NCI-H187 treated with DMSO at 0.1 percent for 48 hours (cell line): ENCODE measurements around the gene ONECUT3.

Source experiments
- DNase-seq: peaks from one replicate; lab custom pipeline; 2025; lab: John Stamatoyannopoulos, UW

The ONECUT3 gene

DNA sequence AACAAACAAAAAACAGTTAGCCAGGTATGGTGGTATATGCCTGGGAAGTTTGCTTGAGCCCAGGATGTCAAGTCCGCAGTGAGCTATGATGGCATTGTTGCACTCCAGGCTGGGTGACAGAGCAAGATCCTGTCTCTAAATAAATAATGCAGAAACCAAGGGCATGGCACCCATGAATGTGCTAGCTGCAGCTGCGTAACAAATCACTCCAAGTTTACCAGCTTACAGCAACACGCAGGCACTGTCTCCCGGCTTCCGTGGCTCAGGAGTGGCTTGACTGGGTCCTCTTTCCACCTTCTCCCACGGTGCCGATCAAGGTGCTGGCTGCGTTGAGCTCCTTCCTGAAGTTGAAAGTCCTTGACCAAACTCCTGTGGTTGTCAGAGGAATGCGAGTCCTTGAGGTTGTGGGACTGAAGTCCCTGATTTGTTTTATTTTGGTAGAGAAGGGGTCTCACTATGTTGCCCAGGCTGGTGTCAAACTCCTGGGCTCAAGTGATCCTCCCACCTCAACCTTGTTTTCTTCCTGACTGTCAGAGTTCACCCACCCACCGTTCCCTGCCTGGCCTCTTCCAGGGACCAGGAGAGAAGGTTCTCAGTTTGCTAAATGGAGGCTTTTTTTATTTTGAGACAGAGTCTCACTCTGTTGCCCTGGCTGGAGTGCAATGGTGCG is 13.2 kb upstream of the ONECUT3 start:
- DNase-seq = no peak

DNA sequence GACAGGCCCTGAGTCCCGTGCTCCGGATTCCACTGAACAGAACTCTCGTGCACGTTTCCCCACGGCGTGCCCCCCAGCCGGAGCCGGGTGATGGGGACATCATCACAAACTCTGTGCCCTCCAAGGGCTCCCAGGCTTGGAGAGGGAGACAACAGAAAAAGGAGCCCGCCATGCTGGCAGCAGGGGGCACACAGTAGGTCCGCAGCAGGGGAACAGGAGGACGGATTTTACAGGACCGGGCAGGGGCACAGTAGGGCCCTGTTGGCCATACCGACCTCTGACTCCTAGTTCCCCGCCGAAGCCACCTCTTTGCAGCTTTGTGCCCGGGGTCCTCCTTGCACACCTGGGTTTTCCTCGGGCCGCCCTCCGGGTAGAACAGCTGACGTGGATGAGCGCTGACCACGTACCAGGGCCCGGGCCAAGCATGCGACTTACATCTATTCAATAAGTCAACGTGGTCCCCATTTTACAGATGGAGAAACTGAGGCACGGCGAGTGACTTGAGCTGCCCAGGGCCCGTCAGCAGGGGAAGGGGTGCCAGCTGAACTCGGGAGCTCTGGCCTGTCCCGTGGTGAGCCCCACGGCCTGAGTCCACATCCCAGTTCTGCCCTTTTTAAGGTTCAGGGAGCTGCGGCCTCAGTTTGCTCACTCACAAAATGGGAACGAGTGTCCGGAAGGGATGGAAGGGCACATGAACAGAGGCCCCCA is 10.2 kb upstream of the ONECUT3 start:
- DNase-seq = no peak

DNA sequence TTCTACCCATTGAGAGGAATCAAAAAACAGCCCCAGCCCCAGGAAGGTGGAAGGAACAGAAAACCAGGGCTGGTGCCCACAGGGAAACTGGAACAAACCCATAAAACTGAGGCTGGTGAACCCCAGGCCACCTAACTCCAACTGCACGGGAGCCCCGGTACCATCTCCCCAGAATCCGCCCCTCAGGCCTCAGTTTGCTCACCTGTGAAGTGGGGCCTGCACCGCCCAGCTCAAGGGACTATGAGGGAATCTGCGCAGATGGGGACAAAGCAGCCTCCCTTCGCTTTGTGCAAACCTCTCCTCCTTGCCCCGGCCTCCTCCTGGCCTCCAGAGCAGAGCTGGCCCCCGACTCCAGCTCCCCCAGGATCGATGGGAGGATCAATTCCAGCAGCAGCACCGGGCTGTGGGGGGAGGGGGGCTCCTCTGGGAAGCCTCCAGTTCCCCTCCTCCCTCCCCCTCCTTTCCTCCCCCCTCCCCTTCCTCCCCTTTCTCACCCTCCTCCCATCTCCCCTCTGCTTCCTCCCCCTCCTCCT is 9.1 kb upstream of the ONECUT3 start:
- no peak for DNase-seq

DNA sequence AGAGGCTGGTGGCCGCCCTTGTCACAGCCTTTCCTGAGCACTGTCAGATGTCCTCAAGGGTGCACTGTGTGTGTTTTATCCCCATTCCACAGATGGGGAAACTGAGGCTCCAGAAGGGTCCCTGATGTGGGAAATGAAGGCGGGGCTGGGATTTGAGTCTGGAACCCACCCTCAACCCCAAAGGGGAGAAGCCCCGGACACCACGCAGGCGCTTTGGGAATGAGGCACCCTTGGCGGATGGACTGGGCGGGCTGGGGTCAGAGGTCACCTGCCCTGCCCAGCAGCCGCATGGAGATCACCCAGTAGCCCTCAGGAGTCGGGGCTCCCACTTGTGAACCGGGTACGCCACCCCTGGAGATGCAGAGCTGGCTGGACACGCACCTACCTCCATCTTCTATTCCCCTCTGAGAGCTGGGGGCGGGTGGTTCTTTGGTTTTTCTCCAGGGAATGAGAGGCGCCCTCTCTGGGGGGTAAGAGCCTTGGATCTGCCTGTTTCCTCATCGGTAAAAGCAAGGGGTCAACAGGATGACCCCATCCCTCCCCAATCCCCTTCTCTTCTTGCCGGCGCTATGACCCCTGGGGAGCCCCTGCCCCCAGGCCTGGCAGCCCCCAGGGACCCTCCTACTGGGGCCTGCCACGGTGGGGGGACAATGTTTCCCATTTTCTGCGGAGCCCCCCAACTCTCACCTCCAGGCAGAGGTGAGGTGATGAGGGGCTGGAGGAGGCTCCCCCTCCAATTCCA is 8.3 kb upstream of the ONECUT3 start:
- no peak for DNase-seq

DNA sequence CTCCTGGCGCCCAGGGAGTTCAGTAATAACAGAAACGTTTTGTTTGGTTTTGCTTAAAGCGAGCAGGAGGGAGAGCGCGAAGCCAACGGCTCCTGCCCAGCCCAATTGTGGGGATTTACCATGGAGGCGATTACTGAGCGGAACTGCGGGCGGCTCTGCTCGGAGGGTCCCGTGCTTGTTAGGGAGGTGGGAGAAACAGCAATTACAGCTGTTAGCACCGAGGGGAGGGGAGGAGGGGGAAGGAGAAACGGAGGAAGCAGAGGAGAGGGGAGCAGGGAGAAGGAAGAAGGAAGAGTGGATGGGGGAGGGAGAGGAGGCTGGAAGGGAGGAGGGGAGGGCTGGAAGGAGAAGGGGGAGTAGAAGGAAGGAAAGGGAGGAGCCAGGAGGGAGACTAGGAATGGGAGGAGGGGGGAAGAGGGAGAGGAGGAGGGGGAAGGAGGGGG is 7.7 kb upstream of the ONECUT3 start:
- DNase-seq = no peak

DNA sequence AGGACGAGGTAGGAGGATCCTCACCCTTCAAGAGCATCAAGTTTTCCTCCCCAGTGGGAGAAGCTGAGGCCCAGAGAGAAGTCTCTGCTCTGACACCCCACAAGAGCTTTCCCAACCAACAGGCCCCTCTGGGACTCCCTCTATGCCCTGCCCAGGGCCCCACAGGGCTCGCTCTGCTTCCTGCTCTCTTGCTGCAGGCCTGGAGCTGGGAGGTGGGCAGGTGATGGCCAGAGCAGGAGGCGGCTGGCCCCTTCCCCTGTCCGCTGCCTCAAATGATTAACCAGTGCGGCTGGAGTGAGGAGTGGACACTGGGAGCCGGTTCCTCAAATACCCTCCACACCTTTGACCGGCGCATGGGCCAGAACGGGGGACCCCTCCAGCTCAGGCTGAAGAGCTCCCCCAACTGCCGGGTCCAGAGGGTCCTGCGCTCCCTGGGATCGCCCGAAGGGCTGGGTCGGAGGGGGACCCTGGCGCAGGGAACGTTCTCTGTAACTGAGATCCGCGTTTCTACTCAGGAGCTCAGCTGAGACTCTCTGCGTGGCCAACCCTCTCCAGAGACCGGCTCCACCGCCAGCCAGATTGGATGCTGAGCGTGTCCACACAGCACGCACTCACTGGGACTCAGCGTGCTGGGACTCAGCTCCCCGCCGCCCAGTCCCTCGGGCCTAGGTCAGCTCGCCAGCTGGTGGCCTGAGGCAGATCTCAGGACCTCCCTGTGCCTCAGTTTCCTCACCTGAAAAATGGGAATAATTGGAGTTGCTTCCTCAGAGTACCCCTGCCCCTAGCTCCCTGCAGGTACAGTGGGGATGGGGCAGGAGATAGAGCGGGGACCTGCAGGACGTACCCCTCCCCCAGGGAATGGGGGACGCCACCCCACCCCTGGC is 6.7 kb upstream of the ONECUT3 start:
- no peak for DNase-seq

DNA sequence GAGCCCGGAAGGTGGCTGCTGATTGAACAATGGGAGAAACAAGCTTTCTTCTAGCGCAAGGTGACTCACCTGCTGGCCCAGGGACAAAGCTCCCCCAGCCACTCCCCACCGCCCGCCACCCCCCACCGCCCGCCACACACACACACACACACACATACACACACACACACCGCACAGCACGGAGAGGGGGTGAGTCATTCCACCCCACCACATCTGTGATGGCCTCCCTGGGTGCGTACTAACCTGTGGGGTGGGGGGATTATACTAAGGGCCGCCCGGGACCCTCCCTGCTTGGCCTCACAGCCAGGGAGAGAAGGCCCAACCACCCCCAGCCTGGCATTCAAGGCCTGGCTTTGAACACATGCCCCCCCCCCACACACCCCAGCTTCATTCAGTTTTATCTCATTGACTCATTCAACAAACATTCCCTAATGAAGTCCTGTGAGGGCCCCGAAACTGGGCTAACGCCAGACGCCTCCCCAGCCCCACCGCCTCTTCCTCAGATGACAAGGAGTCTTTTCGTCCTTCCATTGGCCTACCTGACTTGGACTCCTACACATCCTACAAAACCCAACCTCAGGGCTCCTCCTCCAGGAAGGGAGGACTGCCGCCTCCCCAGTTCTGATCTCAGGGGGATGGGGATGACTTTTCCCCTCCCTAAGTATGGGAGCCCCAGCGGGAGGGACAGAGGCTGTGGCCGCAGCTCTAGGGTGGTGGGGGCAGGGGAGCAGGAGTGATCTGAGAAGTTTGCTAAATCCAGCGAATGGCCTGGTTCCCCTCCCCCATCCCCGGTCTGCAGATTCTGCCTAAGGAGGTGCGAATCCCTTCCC is 5.8 kb upstream of the ONECUT3 start:
- no peak for DNase-seq

DNA sequence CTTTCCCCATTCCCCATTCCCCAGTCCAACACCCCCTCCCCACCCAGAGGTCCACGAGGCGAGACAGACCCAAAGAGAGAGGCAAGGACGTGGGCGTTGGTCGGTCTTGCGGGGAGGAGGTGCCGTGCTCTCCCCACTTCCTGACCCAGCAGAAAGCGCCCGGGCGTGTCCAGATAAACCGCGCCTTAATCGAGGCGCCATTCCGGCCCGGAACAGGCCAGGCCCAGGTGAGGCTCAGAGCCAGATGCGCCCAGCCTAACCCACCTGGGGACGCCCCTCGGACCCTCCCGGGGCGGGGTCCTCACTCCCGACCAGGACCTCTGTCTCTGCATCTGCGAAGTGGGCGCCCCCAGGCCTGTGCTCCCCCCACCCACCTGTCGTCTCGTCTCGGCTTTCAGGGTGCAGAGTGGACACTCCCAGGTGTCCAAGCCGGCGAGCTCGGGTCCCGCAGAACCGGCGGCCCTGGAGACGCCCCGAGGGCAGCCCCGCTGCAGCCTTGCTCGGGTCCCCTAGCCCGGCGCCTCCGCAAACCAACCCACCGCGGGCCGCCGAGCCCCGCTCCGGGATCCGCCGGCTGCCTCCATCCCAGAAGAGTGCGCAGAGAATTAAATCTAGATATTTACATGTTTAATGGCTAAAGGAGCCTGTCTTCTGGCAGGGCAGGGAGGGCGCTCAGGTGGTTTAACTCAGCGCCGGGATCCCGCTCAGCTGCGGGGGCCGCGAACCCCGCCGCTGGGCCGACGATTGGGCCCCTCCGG is 5.0 kb upstream of the ONECUT3 start:
- DNase-seq = no peak

DNA sequence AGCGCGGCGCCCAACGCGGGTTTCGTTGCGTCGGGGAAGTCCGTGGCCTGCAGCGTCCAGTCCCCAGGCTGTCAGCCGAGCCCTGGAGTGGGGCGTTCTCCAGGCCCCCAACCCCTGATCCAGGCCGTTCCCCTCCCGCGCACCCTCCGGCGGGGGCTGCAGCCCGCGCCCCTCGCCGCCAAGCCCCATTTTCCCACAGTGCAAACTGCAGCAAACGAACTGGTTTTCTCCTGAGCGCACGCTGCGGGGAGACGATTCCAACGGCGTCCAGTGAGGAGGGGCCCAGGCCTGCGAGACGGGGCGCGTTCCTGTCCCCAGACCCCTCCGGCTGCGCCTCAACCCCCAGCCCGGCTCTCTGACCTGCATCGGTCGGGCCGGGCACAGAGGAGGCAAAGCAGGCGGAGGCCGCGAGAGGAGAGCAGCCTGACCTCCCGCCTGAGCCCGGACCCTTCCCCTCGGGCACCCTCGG is 4.4 kb upstream of the ONECUT3 start:
- no peak for DNase-seq

DNA sequence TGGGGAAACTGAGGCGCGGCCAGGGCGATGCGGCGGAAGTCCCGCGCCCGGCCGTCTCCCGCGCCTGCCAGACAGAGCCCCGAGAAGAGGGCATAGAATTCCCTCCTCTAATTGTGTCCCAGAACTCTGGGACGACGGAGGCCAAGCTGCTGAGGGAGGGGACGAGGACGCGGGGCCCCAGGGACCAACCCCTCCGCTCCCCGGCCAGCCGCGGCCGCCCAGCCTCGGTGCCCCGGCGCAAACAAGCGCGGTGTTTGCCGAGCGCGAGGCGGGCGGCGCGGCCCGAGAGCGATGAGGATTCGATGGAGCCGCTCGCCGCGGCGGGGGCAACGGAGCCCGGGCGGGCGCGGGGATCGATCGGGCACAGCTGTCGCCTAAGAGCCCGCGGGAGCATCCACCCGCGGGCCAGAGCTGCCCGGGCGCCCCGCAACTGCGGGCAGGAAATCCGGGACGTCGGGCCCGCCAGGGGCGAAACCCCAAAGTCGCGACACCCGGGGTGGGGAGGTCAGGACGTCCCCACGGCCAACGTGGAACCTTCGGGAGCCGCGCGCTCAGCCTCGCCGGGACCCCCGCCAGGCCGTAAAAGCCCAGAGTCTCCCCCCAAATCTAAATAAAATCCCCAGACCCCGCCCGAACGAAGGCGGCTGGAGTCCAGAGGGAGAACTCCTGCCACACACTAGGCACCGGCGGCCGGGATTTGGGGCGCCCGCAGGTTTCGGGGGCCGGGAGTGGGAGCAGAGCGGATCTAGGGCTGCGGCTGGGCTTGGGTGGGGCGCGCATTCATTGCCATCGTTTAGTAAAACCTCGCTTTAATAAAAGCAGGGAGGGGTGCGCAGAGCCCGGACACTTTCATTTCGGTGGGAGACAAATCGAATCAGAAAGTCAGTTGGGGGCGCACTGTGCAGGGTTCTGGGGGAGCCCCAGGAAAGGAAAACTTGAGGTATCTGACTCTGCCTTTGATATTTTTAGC is 3.6 kb upstream of the ONECUT3 start:
- no peak for DNase-seq

DNA sequence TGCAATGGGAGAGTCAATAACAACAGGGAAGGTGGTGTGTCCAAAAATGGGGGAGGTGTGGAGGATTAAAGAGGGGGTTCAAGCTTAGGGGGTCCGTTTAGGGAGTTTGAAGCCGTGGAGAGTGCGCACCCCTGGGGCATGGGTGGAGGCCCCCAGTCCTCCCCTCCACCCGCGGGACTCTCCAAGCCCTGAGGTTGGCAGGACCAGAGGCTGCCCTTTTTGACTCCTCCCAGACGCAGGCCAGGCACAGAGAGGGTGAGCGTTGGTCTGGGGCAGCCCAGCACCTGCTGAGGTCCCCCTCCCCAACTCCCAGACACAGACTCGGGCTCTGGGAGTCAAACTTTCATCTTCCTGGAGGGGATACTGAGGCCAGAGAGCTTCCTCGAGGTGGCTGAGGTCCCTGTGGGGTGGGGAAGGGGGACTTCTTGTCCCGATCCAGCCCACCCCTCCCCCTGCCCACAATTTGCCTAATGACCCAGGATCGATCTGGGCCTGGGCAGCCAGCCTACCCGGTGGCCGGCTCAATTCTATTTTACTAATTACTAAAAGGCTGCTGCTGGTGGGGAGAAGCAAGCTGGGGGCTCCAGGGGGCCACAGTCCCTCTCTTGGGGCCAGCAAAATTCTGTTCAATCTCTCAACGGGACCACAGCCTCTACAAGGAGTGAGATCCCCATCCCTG is 2.8 kb upstream of the ONECUT3 start:
- no peak for DNase-seq

DNA sequence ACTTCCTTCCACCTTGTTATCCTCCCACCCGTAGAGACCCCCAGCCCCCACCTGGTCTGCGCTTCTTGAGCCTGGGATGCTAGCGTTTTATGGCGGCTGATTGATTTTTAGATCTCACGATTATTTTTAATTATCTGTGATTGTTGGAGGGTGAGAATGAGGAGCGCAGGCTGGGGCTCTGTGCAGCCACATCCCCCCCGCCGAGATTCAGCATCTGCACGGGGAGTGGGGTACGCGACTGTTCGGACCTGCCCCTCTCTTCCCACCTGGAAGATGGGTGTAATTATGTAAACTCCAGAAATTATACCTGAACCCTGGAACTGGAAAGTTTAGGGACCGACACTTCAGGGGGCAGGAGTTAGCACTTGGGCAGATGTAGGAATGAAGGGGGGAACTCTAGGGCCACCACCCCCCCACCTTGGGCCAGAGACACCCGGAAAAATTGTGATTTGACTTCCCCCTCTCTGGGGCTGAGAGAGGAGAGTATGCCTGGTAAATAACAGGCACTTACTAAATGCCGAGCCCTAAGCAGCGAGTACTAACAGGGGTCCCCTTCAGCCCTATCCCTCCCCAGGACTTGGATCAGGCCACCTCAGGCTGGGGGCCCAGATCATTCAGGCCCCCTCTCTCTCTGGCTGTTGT is 1.8 kb upstream of the ONECUT3 start:
- DNase-seq = no peak

DNA sequence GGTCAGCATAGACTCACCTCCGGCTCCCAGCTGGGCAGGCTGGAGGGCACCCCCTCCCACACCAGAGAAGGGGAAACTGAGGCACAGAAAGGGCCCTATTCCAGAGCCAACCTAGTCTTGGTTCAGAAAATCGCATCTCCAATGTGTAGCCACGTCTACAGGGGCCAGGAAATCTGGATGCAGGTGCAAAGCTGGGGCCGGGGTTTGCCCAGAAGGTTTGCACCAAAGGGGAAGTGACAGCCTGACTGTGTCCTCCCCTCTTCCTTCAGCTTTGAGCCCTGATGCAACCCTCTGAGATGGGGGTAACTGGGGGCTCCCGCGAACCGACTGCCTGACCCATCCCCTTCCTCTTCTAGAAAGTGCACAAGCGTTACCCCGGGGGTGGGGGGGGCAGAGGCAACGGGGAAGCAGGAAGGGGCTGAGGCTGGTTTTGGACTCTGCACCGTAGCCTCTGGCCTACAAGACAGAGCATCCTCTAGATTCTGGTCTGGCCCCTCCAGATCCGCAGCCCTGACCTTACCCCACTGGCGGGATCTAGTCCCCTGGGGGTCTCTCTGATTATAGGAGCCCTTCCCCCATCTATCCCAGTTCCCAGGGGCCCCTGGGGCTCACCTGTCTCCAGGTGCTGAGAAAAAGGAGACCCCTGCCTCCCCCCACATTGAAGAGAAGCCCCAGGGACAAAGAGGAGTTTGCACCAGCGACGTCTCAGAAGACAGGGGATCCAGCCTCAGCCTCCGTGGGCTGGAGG is 1.1 kb upstream of the ONECUT3 start:
- no peak for DNase-seq

DNA sequence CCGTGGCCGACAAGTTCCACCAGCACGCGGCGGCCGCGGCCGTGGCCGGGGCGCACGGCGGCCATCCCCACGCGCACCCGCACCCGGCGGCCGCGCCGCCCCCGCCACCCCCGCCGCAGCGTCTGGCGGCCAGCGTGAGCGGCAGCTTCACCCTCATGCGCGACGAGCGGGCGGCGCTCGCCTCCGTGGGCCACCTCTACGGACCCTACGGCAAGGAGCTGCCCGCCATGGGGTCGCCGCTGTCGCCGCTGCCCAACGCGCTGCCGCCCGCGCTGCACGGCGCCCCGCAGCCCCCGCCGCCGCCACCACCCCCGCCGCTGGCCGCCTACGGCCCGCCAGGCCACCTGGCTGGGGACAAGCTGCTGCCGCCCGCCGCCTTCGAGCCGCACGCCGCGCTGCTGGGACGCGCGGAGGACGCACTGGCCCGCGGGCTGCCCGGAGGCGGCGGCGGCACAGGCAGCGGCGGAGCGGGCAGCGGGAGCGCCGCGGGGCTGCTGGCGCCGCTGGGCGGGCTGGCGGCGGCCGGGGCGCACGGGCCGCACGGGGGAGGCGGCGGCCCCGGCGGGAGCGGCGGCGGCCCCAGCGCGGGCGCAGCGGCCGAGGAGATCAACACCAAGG is 821 bp downstream of the ONECUT3 start:
- no peak for DNase-seq

DNA sequence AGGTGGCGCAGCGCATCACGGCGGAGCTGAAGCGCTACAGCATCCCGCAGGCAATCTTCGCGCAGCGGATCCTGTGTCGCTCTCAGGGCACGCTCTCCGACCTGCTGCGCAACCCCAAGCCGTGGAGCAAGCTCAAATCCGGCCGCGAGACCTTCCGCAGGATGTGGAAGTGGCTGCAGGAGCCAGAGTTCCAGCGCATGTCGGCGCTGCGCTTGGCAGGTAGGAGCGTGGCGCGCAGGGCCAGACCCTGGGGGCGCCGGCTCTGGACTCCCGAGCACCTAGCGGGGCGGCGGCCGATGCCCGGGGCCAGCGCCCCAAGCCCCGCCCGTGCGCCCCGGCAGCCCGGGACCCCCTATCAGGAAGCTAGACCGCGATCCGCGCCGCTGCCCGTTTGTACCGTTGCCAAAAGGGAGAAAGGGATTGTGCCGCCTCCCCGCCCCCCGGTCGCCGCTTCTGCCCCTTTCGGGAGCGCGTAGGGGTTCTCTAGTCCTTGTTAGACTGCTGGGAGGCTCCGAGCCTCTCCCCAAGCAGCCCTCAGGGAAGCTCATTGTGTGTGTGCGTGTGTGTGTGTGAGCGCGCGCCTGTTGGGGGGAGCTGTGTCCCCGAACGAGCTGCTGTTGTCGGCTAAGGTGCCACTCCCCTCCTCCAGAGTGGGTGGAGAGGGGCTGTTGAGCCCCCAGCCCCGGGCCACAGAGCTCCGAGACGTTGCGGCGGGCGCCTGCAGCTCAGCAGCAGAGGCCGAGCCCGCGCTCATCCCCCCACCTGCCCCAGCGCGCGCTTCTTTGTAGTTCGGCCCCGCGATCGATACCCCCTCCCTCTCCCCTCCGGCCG is 1.5 kb downstream of the ONECUT3 start:
- no peak for DNase-seq
